GM15510 (cell line): ENCODE data around the gene OBSL1.

Source experiments
- POLR2A ChIP-seq: IDR thresholded peaks from 3 replicates; pipeline ENCODE4 v1.6.1; 2011; ENCODE audit warnings: borderline replicate concordance; ENCODE audit not compliant: insufficient read length; ENCODE audit errors: extremely low read depth

The OBSL1 gene

GRCh38 chr2:219565130-219566080, 5.9 kb downstream of the OBSL1 start:
- no peak for TF ChIP-seq POLR2A

GRCh38 chr2:219563271-219563928, 7.9 kb downstream of the OBSL1 start:
- TF ChIP-seq POLR2A = no peak

GRCh38 chr2:219562049-219563020, 9.0 kb downstream of the OBSL1 start:
- TF ChIP-seq POLR2A = no peak

- no peak for TF ChIP-seq POLR2A
These were observed 9.9 kb downstream of the OBSL1 start for GRCh38 chr2:219561179-219562048.

GRCh38 chr2:219560893-219561178, 10.5 kb downstream of the OBSL1 start:
- no peak for TF ChIP-seq POLR2A

GRCh38 chr2:219560037-219560892, 11.1 kb downstream of the OBSL1 start:
- no peak for TF ChIP-seq POLR2A

- no peak for TF ChIP-seq POLR2A
These were observed 12.0 kb downstream of the OBSL1 start for GRCh38 chr2:219559156-219559915.

GRCh38 chr2:219557791-219558785, 13.3 kb downstream of the OBSL1 start:
- no peak for TF ChIP-seq POLR2A

- TF ChIP-seq POLR2A = no peak
These were observed 14.0 kb downstream of the OBSL1 start for GRCh38 chr2:219557320-219557719.

- TF ChIP-seq POLR2A = no peak
These were observed 14.9 kb downstream of the OBSL1 start for GRCh38 chr2:219556413-219556812.

- TF ChIP-seq POLR2A = no peak
These were observed 15.4 kb downstream of the OBSL1 start for GRCh38 chr2:219555956-219556355.
